AG09309 (cell line): ENCODE data around the gene SLC43A1.

ENCODE experiments used
- DNase-seq: peaks from one replicate; pipeline ENCODE4 v3.0.0-alpha.2; 2010; ENCODE audit warnings: low read depth
- H3K4me3 ChIP-seq: 2 replicates; pipeline ENCODE4 v1.5.1; 2011; ENCODE audit warnings: mild to moderate bottlenecking, low read depth, low read length, moderate library complexity; ENCODE audit not compliant: control insufficient read depth
- CTCF ChIP-seq: IDR thresholded peaks from 2 replicates; pipeline ENCODE4 v1.5.1; 2011; ENCODE audit warnings: mild to moderate bottlenecking, low read depth, low read length, inconsistent platforms; ENCODE audit not compliant: insufficient read depth, control insufficient read depth; ENCODE audit errors: missing control alignments

Gene SLC43A1

GRCh38 chr11:57481915-57482781, 33.4 kb downstream of the SLC43A1 start:
- peak overlapping the region; percentile 43; the same call in 1 of the 2 replicates for H3K4me3 ChIP-seq
- TF ChIP-seq CTCF, result no peak
- DNase-seq, result no peak

- TF ChIP-seq CTCF, result no peak
- no peak overlapping the region for H3K4me3 ChIP-seq
- DNase-seq, result no peak
Measured at GRCh38 chr11:57481315-57481714, 34.2 kb downstream of the SLC43A1 start.

GRCh38 chr11:57480409-57481137, 34.9 kb downstream of the SLC43A1 start:
- TF ChIP-seq CTCF, result peak; percentile 71
- no peak overlapping the region for H3K4me3 ChIP-seq
- no peak for DNase-seq

GRCh38 chr11:57479911-57480310, 35.6 kb downstream of the SLC43A1 start:
- no peak for TF ChIP-seq CTCF
- no peak overlapping the region for H3K4me3 ChIP-seq
- DNase-seq, result no peak

GRCh38 chr11:57479021-57479663, 36.4 kb downstream of the SLC43A1 start:
- DNase-seq, result no peak

More at GRCh38 chr11:57479021-57479663, 36.4 kb downstream of the SLC43A1 start:
- H3K4me3 ChIP-seq, result no peak overlapping the region
- TF ChIP-seq CTCF, result no peak
